CD14-positive monocyte (primary cell): Measurements from ENCODE around the gene ADAMTS3. TPM values are rescaled to one million over a fixed set of nuclear protein-coding genes. Genes with fewer than 3 reads are reported as not detected.

Experiments used
- DNase-seq, 3 donors: peaks; one replicate each; pipeline ENCODE4 v3.0.0-alpha.2; 2011 to 2022
- H2AFZ ChIP-seq: 2 replicates; pipeline ENCODE4 v1.6.0; 2012; ENCODE audit warnings: mild to moderate bottlenecking, low read depth, low read length, inconsistent platforms; ENCODE audit not compliant: insufficient read depth, poor library complexity, severe bottlenecking
- H3K27ac ChIP-seq, 2 donors: 1 replicate in 1 of 2; 2 replicates in 1 of 2; pipeline ENCODE4 v1.5.1; 2012 to 2013; ENCODE audit warnings: low read length in 2 of 2, control low read depth in 1 of 2, inconsistent platforms in 1 of 2, low read depth in 1 of 2, mild to moderate bottlenecking in 1 of 2
- H3K27me3 ChIP-seq, 2 donors: one replicate each; pipeline versions ENCODE4 v1.6.0 to v1.6.1; 2011 to 2013; ENCODE audit warnings: low read length in 2 of 2; ENCODE audit not compliant: control insufficient read depth in 2 of 2, insufficient read depth in 2 of 2
- H3K36me3 ChIP-seq, 2 donors: replicated peaks in 1 of 2; 1 replicate in 1 of 2; 2 replicates in 1 of 2; pipeline versions ENCODE4 v1.5.1 to v1.6.1; 2012 to 2013; ENCODE audit warnings: low read length in 2 of 2, control low read depth in 1 of 2, inconsistent platforms in 1 of 2, mild to moderate bottlenecking in 1 of 2; ENCODE audit not compliant: insufficient read depth in 2 of 2, control insufficient read depth in 1 of 2
- H3K4me1 ChIP-seq, 2 donors: 1 replicate in 1 of 2; 2 replicates in 1 of 2; pipeline versions ENCODE4 v1.5.1 to v1.6.1; 2012 to 2013; ENCODE audit warnings: low read length in 2 of 2, control low read depth in 1 of 2, inconsistent platforms in 1 of 2, mild to moderate bottlenecking in 1 of 2, moderate library complexity in 1 of 2; ENCODE audit not compliant: insufficient read depth in 2 of 2, control insufficient read depth in 1 of 2
- H3K4me2 ChIP-seq: replicated peaks from 2 replicates; pipeline ENCODE3; 2012; ENCODE audit warnings: low read length, moderate library complexity, mild to moderate bottlenecking; ENCODE audit not compliant: poor library complexity, severe bottlenecking; ENCODE audit errors: extremely low read depth
- H3K4me3 ChIP-seq, 3 experiments: fragments of 200-600 bp in 1 of 3; sonication (generic) in 1 of 3; replicated peaks in 1 of 3; 1 replicate in 2 of 3; 2 replicates in 1 of 3; pipeline ENCODE4 v1.5.1; 2011 to 2013; ENCODE audit warnings: low read length in 3 of 3, mild to moderate bottlenecking in 3 of 3, control low read depth in 2 of 3, low read depth in 2 of 3, inconsistent platforms in 1 of 3, moderate library complexity in 1 of 3
- H3K79me2 ChIP-seq: 2 replicates; pipeline ENCODE4 v1.6.0; 2012; ENCODE audit warnings: mild to moderate bottlenecking, control low read depth, inconsistent platforms, low read length, moderate library complexity; ENCODE audit not compliant: insufficient read depth
- H3K9ac ChIP-seq: 2 replicates; pipeline ENCODE4 v1.6.0; 2017; ENCODE audit warnings: low read length, mild to moderate bottlenecking; ENCODE audit not compliant: insufficient read depth, poor library complexity, severe bottlenecking
- H3K9me3 ChIP-seq, 2 donors: replicated peaks in 1 of 2; 1 replicate in 1 of 2; 2 replicates in 1 of 2; pipeline versions ENCODE4 v1.5.1 to v1.6.1; 2012 to 2013; ENCODE audit warnings: low read length in 2 of 2, control low read depth in 1 of 2; ENCODE audit not compliant: control insufficient read depth in 1 of 2, insufficient read depth in 1 of 2
- H4K20me1 ChIP-seq: 2 replicates; pipeline ENCODE4 v1.6.0; 2012; ENCODE audit warnings: mild to moderate bottlenecking, low read length, control low read depth, moderate library complexity; ENCODE audit not compliant: insufficient read depth
- H3K27ac Mint-ChIP-seq, 7 donors: one replicate each; pipeline ENCODE4 v1.8.0; 2020; ENCODE audit warnings: mild to moderate bottlenecking in 7 of 7, mixed read lengths in 7 of 7, moderate library complexity in 6 of 7, inconsistent platforms in 2 of 7
- H3K27me3 Mint-ChIP-seq, 3 donors: one replicate each; pipeline ENCODE4 v1.8.0; 2021 to 2022; ENCODE audit warnings: low read depth in 3 of 3, mild to moderate bottlenecking in 3 of 3, mixed read lengths in 3 of 3, moderate library complexity in 3 of 3, inconsistent platforms in 1 of 3
- H3K36me3 Mint-ChIP-seq, 2 donors: one replicate each; pipeline ENCODE4 v1.8.0; 2020; ENCODE audit warnings: mixed read lengths in 2 of 2, inconsistent platforms in 1 of 2, mild to moderate bottlenecking in 1 of 2
- H3K4me1 Mint-ChIP-seq: one replicate; pipeline ENCODE4 v1.8.0; 2020; ENCODE audit warnings: mild to moderate bottlenecking, mixed read lengths
- H3K4me3 Mint-ChIP-seq, 2 donors: one replicate each; pipeline ENCODE4 v1.8.0; 2020; ENCODE audit warnings: mild to moderate bottlenecking in 2 of 2, mixed read lengths in 2 of 2, moderate library complexity in 1 of 2
- H3K9me3 Mint-ChIP-seq, 7 donors: one replicate each; pipeline ENCODE4 v1.8.0; 2020 to 2022; ENCODE audit warnings: mixed read lengths in 7 of 7, mild to moderate bottlenecking in 6 of 7, moderate library complexity in 6 of 7, inconsistent platforms in 2 of 7
- CTCF ChIP-seq: fragments of 200-600 bp; IDR thresholded peaks from one replicate; pipeline ENCODE4 v1.8.0; 2022; ENCODE audit warnings: antibody characterized with exemption, mild to moderate bottlenecking
- WGBS: methylation state at CpG from one replicate; pipeline ENCODE4 v1.1.5; 2013; ENCODE audit warnings: missing lambda C conversion rate; ENCODE audit not compliant: insufficient coverage; 5-methylcytosine and 5-hydroxymethylcytosine counted together
- intact Hi-C, 2 donors: fragments of 100-400 bp; cut with micrococcal nuclease; formaldehyde crosslinking; loops; one replicate each; pipeline versions ENCODE4 v1.15.0 to v1.15.1; 2023
- polyA plus RNA-seq, 3 donors: library from polyadenylated mRNA; depleted of rRNA in 1 of 3; unstranded in 2 of 3; stranded (reverse) in 1 of 3; fragments of 300-500 nt in 2 of 3; fragments of >200 nt in 1 of 3; fragmentation: Illumina TruSeq in 2 of 3; gene quantifications; 1 replicate in 2 of 3; 2 replicates in 1 of 3; pipeline ENCODE4 v1.2.3, GENCODE V29; 2012 to 2021

Gene ADAMTS3
- polyA plus RNA-seq, 3 donors, result not detected

GRCh38 chr4:72352711-72353110, 216.3 kb downstream of the ADAMTS3 start:
- no peaks in the 10 kb centered on the region for H3K36me3 ChIP-seq
- intact Hi-C loops, result no loop called here
- H3K4me1 ChIP-seq, result no peaks in the 10 kb centered on the region
- Mint-ChIP-seq H3K9me3 (peaks cover 0 to 2% (median 0%) of the 10 kb centered on the region in 7 donors), H3K4me3 (no peak overlapping the region), H3K27ac (no peak overlapping the region), H3K4me1 (peaks cover 4% of the 10 kb centered on the region), H3K27me3 (peaks cover 0 to 5% (median 0%) of the 10 kb centered on the region in 3 donors), H3K36me3 (no peaks in the 10 kb centered on the region)
- no peak overlapping the region for H3K9ac ChIP-seq
- no peaks in the 10 kb centered on the region for H3K79me2 ChIP-seq
- no peak overlapping the region for H3K27ac ChIP-seq
- H4K20me1 ChIP-seq, result no peaks in the 10 kb centered on the region
- H3K27me3 ChIP-seq, result no peaks in the 10 kb centered on the region
- H3K4me3 ChIP-seq, result no peak overlapping the region
- 92% methylated on average over 3 of the region's 4 CpGs for WGBS
- DNase-seq, result no peak
- TF ChIP-seq CTCF, result no peak
- no peaks in the 10 kb centered on the region for H3K9me3 ChIP-seq
- H3K4me2 ChIP-seq, result no peak overlapping the region
- no peak overlapping the region for H2AFZ ChIP-seq

- no peaks in the 10 kb centered on the region for H3K4me1 ChIP-seq
- H3K4me3 Mint-ChIP-seq, result no peak overlapping the region
- peaks cover 0 to 5% (median 2%) of the 10 kb centered on the region in 3 donors for H3K27me3 Mint-ChIP-seq
- H3K9ac ChIP-seq, result no peak overlapping the region
- no peaks in the 10 kb centered on the region for H3K36me3 ChIP-seq
- no peaks in the 10 kb centered on the region for H3K79me2 ChIP-seq
- H3K4me2 ChIP-seq, result no peak overlapping the region
- H4K20me1 ChIP-seq, result no peaks in the 10 kb centered on the region
- no peaks in the 10 kb centered on the region for H3K27me3 ChIP-seq
- H3K4me1 Mint-ChIP-seq, result peaks cover 4% of the 10 kb centered on the region
- intact Hi-C loops, result no loop called here
- WGBS, result no CpG with 5 or more reads among the region's 2 CpGs
- H3K27ac ChIP-seq, result no peak overlapping the region
- no peak overlapping the region for H2AFZ ChIP-seq
- H3K36me3 Mint-ChIP-seq, result no peaks in the 10 kb centered on the region
- H3K27ac Mint-ChIP-seq, result no peak overlapping the region
- peaks cover 0 to 2% (median 0%) of the 10 kb centered on the region in 7 donors for H3K9me3 Mint-ChIP-seq
- H3K9me3 ChIP-seq, result no peaks in the 10 kb centered on the region
- no peak overlapping the region for H3K4me3 ChIP-seq
- TF ChIP-seq CTCF, result no peak
- no peak for DNase-seq
These were observed 217.5 kb downstream of the ADAMTS3 start for GRCh38 chr4:72351521-72351920.
